Endothelial cell of umbilical vein (primary cell): ENCODE measurements around the gene FBXL17. TPM values are rescaled to one million over a fixed set of nuclear protein-coding genes. Genes with fewer than 3 reads are reported as not detected.

Experiments
- BruUV-seq: library from RNA; stranded (reverse); fragments of 400-500 nt; replicated peaks from 2 replicates; lab custom pipeline; 2021; lab: Mats Ljungman, UMichigan
- CTCF ChIA-PET: fragments of 300-600, 350-600 bp; sonication (Branson Sonifier 250); formaldehyde crosslinking; loops from one replicate; lab custom pipeline; 2021; ENCODE audit warnings: antibody characterized with exemption, inconsistent platforms; lab: Charles Lee
- POLR2A ChIA-PET: fragments of 300-600, 350-600 bp; sonication (Branson Sonifier 250); formaldehyde crosslinking; loops from one replicate; lab custom pipeline; 2021; ENCODE audit warnings: antibody characterized with exemption, inconsistent platforms; lab: Charles Lee
- DNase-seq: peaks from one replicate; pipeline ENCODE4 v3.0.0-alpha.2; 2011; ENCODE audit warnings: low read depth, low spot score
- FAIRE-seq: peaks from 2 replicates; lab custom pipeline; 2011; peaks lifted over from hg19 to GRCh38; lab: Jason Lieb, UNC
- H2AFZ ChIP-seq: 2 replicates; pipeline ENCODE4 v1.6.0; 2012; ENCODE audit warnings: low read depth, low read length, control low read depth, inconsistent platforms
- H3K27ac ChIP-seq: 2 replicates; pipeline ENCODE4 v1.5.1; 2011; ENCODE audit warnings: low read depth, mild to moderate bottlenecking, control low read depth, low read length, moderate library complexity; ENCODE audit not compliant: insufficient read depth
- H3K27me3 ChIP-seq, 2 experiments: 2 replicates each; pipeline versions ENCODE4 v1.6.0 to v1.6.1; 2011; ENCODE audit warnings: low read length in 2 of 2, mixed read lengths in 1 of 2; ENCODE audit not compliant: control insufficient read depth in 2 of 2, insufficient read depth in 2 of 2
- H3K36me3 ChIP-seq, 2 experiments: 2 replicates in 1 of 2; 3 replicates in 1 of 2; pipeline ENCODE4 v1.5.1; 2011; ENCODE audit warnings: low read length in 2 of 2, mild to moderate bottlenecking in 1 of 2, moderate library complexity in 1 of 2; ENCODE audit not compliant: control insufficient read depth in 2 of 2, insufficient read depth in 2 of 2; ENCODE audit errors: extremely low read depth in 1 of 2
- H3K4me1 ChIP-seq: 3 replicates; pipeline ENCODE4 v1.5.1; 2011; ENCODE audit warnings: mild to moderate bottlenecking, low read length; ENCODE audit not compliant: control insufficient read depth, insufficient read depth; ENCODE audit errors: extremely low read depth
- H3K4me2 ChIP-seq: 2 replicates; pipeline ENCODE4 v1.6.1; 2011; ENCODE audit warnings: low read length, control low read depth, mixed read lengths; ENCODE audit not compliant: insufficient read depth
- H3K4me3 ChIP-seq, 3 experiments: fragments of 200-600 bp in 1 of 3; sonication (generic), shearing (Covaris generic) in 1 of 3; replicated peaks in 1 of 3; 2 replicates each; pipeline ENCODE4 v1.5.1; 2011 to 2016; ENCODE audit warnings: control low read depth in 3 of 3, low read length in 3 of 3, mild to moderate bottlenecking in 2 of 3, inconsistent platforms in 1 of 3, low read depth in 1 of 3, moderate library complexity in 1 of 3; ENCODE audit not compliant: insufficient read depth in 1 of 3
- H3K79me2 ChIP-seq: 2 replicates; pipeline ENCODE4 v1.6.0; 2012; ENCODE audit warnings: low read length, inconsistent platforms; ENCODE audit not compliant: control insufficient read depth, insufficient read depth
- H3K9ac ChIP-seq: replicated peaks from 2 replicates; pipeline ENCODE3; 2011; ENCODE audit warnings: low read length, control low read depth; ENCODE audit not compliant: insufficient read depth; ENCODE audit errors: extremely low read depth
- H3K9me1 ChIP-seq: replicated peaks from 3 replicates; pipeline ENCODE4 v1.6.0; 2011; ENCODE audit warnings: mild to moderate bottlenecking, low read length; ENCODE audit not compliant: control insufficient read depth, insufficient read depth; ENCODE audit errors: extremely low read depth
- H3K9me3 ChIP-seq: replicated peaks from 2 replicates; pipeline ENCODE4 v1.5.1; 2012; ENCODE audit warnings: low read length, inconsistent platforms; ENCODE audit not compliant: control insufficient read depth, insufficient read depth
- H4K20me1 ChIP-seq: replicated peaks from 2 replicates; pipeline ENCODE3; 2011; ENCODE audit warnings: mild to moderate bottlenecking, low read length; ENCODE audit not compliant: control insufficient read depth, insufficient read depth; ENCODE audit errors: extremely low read depth
- CTCF ChIP-seq, 2 donors: IDR thresholded peaks; 1 replicate in 1 of 2; 2 replicates in 1 of 2; pipeline ENCODE4 v1.5.1; 2011; ENCODE audit warnings: low read length in 2 of 2, mild to moderate bottlenecking in 2 of 2, moderate library complexity in 2 of 2, control low read depth in 1 of 2, inconsistent platforms in 1 of 2, low read depth in 1 of 2; ENCODE audit not compliant: insufficient read depth in 1 of 2; ENCODE audit errors: extremely low read depth in 1 of 2
- EZH2 ChIP-seq: IDR thresholded peaks from 2 replicates; pipeline ENCODE4 v1.6.1; 2012; ENCODE audit warnings: borderline replicate concordance, low read depth, mild to moderate bottlenecking, moderate library complexity, low read length, inconsistent platforms; ENCODE audit not compliant: severe bottlenecking
- FOS ChIP-seq: IDR thresholded peaks from 2 replicates; pipeline ENCODE4 v1.6.1; 2011; ENCODE audit warnings: mild to moderate bottlenecking, low read length, moderate library complexity, borderline replicate concordance; ENCODE audit not compliant: insufficient read depth
- GATA2 ChIP-seq: IDR thresholded peaks from 2 replicates; pipeline ENCODE4 v1.7.0; 2011; ENCODE audit warnings: low read depth, mild to moderate bottlenecking, moderate library complexity, mixed read lengths, low read length; ENCODE audit not compliant: insufficient read length, insufficient read depth
- JUN ChIP-seq: IDR thresholded peaks from 2 replicates; pipeline ENCODE4 v1.6.1; 2011; ENCODE audit warnings: borderline replicate concordance, low read depth; ENCODE audit not compliant: insufficient read length, insufficient read depth
- MAX ChIP-seq: IDR thresholded peaks from 2 replicates; pipeline ENCODE4 v1.6.1; 2011; ENCODE audit not compliant: insufficient read depth, insufficient read length
- MYC ChIP-seq: IDR thresholded peaks from one replicate; pipeline ENCODE4 v1.6.1; 2011; ENCODE audit warnings: mild to moderate bottlenecking, low read depth, low read length
- POLR2A ChIP-seq: IDR thresholded peaks from 2 replicates; pipeline ENCODE4 v1.6.1; 2012; ENCODE audit warnings: low read depth, mild to moderate bottlenecking, control low read depth, low read length
- POLR2AphosphoS5 ChIP-seq: IDR thresholded peaks from 2 replicates; pipeline ENCODE4 v1.6.1; 2012; ENCODE audit warnings: low read depth, mild to moderate bottlenecking, control low read depth, low read length, moderate library complexity; ENCODE audit not compliant: insufficient read depth
- dilution Hi-C: fragments of 300-500 bp; cut with MboI; formaldehyde crosslinking; loops from one replicate; pipeline ENCODE4 v1.15.0; 2019; ENCODE audit warnings: low sequenced_read_pairs; ENCODE audit not compliant: extremely low pct_ligation_motif_present
- intact Hi-C: fragments of 100-400 bp; cut with micrococcal nuclease; formaldehyde crosslinking; loops from one replicate; pipeline ENCODE4 v1.10.0; 2022
- polyA plus RNA-seq, 4 experiments: library from polyadenylated mRNA; depleted of rRNA in 3 of 4; stranded (reverse) in 3 of 4; unstranded in 1 of 4; fragments of >200 nt; gene quantifications; 2 replicates each; pipeline versions ENCODE4 v1.2.1 to v1.2.3, GENCODE V29; 2011 to 2012; ENCODE audit warnings: missing spikeins in 1 of 4
- total RNA-seq: library from RNA; stranded (reverse); gene quantifications from 2 replicates; pipeline ENCODE4 v1.2.3, GENCODE V29; 2021

FBXL17 gene
- total and polyA plus RNA-seq, 2 donors (not counting 3 experiments of a cell fraction or from before 2014, with no cell fraction given): 2.7 to 8.8 TPM

DNA sequence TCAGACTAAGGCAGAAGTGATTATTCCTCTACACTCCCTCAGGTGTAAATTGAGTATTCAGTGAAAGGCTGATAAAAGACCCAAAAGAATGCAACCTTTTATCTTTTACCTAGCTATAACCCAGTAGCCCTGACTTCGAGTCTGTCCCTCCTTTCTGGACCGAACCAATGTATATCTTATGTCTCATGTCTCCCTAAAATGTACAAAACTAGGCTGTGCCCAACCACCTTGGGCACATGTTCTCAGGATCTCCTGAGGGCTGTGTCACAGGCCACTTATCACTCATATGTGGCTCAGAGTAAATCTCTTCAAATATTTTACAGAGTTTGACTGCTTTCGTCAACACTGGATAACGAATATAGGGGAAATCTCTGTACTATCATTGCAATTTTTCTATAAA lies 12.7 kb downstream of the FBXL17 start:
- Histone ChIP-seq H3K4me2 (no peak overlapping the region), H3K4me3 (no peak overlapping the region), H3K27ac (no peak overlapping the region), H3K9ac (no peak overlapping the region), H4K20me1 (no peaks in the 10 kb centered on the region), H2AFZ (no peak overlapping the region), H3K9me1 (no peaks in the 10 kb centered on the region), H3K79me2 (no peaks in the 10 kb centered on the region), H3K4me1 (no peaks in the 10 kb centered on the region), H3K9me3 (no peaks in the 10 kb centered on the region), H3K36me3 (no peaks in the 10 kb centered on the region), H3K27me3 (no peaks in the 10 kb centered on the region)
- CTCF ChIA-PET: interaction anchor here (1.8 kb wide), 1 partner anchor 24 kb away, joined by 4 read pairs; no protein-coding TSS in a partner anchor
- DNase-seq: no peak
- no peak for FAIRE-seq
- no peak for TF ChIP-seq GATA2
- TF ChIP-seq MAX: no peak
- TF ChIP-seq FOS: no peak
- no peak for TF ChIP-seq POLR2A
- no peak for TF ChIP-seq EZH2
- TF ChIP-seq MYC: no peak
- no peak for TF ChIP-seq POLR2AphosphoS5
- no peak for TF ChIP-seq JUN
- no peak for TF ChIP-seq CTCF (IDR thresholded peaks at IDR 0.05; ENCODE audit: extremely low read depth in 1 of 2, insufficient read depth in 1 of 2, low read depth in 1 of 2, low read length in 2 of 2)
- POLR2A ChIA-PET: no interaction called here
- intact Hi-C loops: no loop called here
- dilution Hi-C loops: no loop called here
- BruUV-seq: no TSS peak
